PC-3 (cell line): ENCODE data around the gene TAS2R14. TPM values are rescaled to one million over a fixed set of nuclear protein-coding genes. Genes with fewer than 3 reads are reported as not detected.

Source experiments
- ATAC-seq: fragments of 200-7000 bp; cut with Tn5 transposase; 2 replicates; pipeline ENCODE4 v1.9.1; 2020; ENCODE audit warnings: mild to moderate bottlenecking, moderate library complexity
- BruUV-seq: library from RNA; stranded (reverse); fragments of 400-500 nt; replicated peaks from 2 replicates; lab custom pipeline; 2021; lab: Mats Ljungman, UMichigan
- CTCF ChIA-PET: fragments of 300-600 bp; sonication (Branson Sonifier 250); formaldehyde crosslinking; loops from one replicate; lab custom pipeline; 2022; ENCODE audit warnings: antibody characterized with exemption; lab: Charles Lee
- POLR2A ChIA-PET: fragments of 300-600 bp; sonication (Branson Sonifier 250); formaldehyde crosslinking; loops from one replicate; lab custom pipeline; 2022; ENCODE audit warnings: antibody characterized with exemption; ENCODE audit not compliant: unreplicated experiment; lab: Charles Lee
- DNase-seq: peaks from one replicate; pipeline ENCODE4 v3.0.0-alpha.2; 2015
- H2AFZ ChIP-seq: fragments of 300-600 bp; sonication (generic); 2 replicates; pipeline ENCODE4 v1.6.0; 2016; ENCODE audit warnings: antibody characterized with exemption, low read length
- H3F3A ChIP-seq: fragments of 300-600 bp; sonication (generic); one replicate; pipeline ENCODE4 v1.6.0; 2017; ENCODE audit warnings: antibody characterized with exemption, low read length, control low read depth, mild to moderate bottlenecking; ENCODE audit not compliant: unreplicated experiment
- H3K27ac ChIP-seq: fragments of 300-600 bp; sonication (generic); 2 replicates; pipeline ENCODE4 v1.5.1; 2016; ENCODE audit warnings: mild to moderate bottlenecking, low read length
- H3K27me3 ChIP-seq: fragments of 300-600 bp; sonication (generic); 2 replicates; pipeline ENCODE4 v1.6.1; 2016; ENCODE audit warnings: low read length, mixed read lengths
- H3K36me3 ChIP-seq: fragments of 300-600 bp; sonication (generic); 2 replicates; pipeline ENCODE4 v1.6.1; 2016; ENCODE audit warnings: low read depth, mixed run types, low read length, mixed read lengths
- H3K4me1 ChIP-seq: fragments of 300-600 bp; sonication (generic); 2 replicates; pipeline ENCODE4 v1.5.1; 2016; ENCODE audit warnings: low read length; ENCODE audit not compliant: insufficient read depth
- H3K4me2 ChIP-seq: fragments of 300-600 bp; sonication (generic); 2 replicates; pipeline ENCODE4 v1.6.0; 2016; ENCODE audit warnings: low read length
- H3K4me3 ChIP-seq: fragments of 300-600 bp; sonication (generic); 2 replicates; pipeline ENCODE4 v1.5.1; 2016; ENCODE audit warnings: mild to moderate bottlenecking, low read length, mixed read lengths
- H3K79me2 ChIP-seq: fragments of 300-600 bp; sonication (generic); 2 replicates; pipeline ENCODE4 v1.6.1; 2017; ENCODE audit warnings: low read length, mixed read lengths
- H3K9ac ChIP-seq: fragments of 300-600 bp; sonication (generic); 2 replicates; pipeline ENCODE4 v1.6.0; 2016; ENCODE audit warnings: mild to moderate bottlenecking, low read length
- H3K9me2 ChIP-seq: fragments of 300-600 bp; sonication (generic); replicated peaks from 2 replicates; pipeline ENCODE4 v1.6.1; 2016; ENCODE audit warnings: mixed run types, low read length, mixed read lengths
- H3K9me3 ChIP-seq: fragments of 300-600 bp; sonication (generic); 2 replicates; pipeline ENCODE4 v1.6.1; 2016; ENCODE audit warnings: low read length, mixed read lengths
- H4K20me1 ChIP-seq: fragments of 300-600 bp; sonication (generic); 2 replicates; pipeline ENCODE4 v1.6.1; 2016; ENCODE audit warnings: low read length, mixed read lengths
- EZH2 ChIP-seq: fragments of 300-600 bp; sonication (generic); IDR thresholded peaks from one replicate; pipeline ENCODE4 v1.6.1; 2017; ENCODE audit warnings: antibody characterized with exemption, mild to moderate bottlenecking, low read length; ENCODE audit not compliant: unreplicated experiment
- EZH2phosphoT487 ChIP-seq: fragments of 300-600 bp; sonication (generic); IDR thresholded peaks from 2 replicates; pipeline ENCODE4 v1.6.1; 2018; ENCODE audit warnings: mild to moderate bottlenecking, antibody characterized with exemption, low read length, borderline replicate concordance
- intact Hi-C: fragments of 100-400 bp; cut with micrococcal nuclease; formaldehyde crosslinking; loops from 2 replicates; pipeline ENCODE4 v1.9.0; 2023
- total RNA-seq: library from RNA; depleted of rRNA; stranded (reverse); fragments of >200 nt; gene quantifications from 2 replicates; pipeline ENCODE4 v1.2.3, GENCODE V29; 2014
- TF ChIP-seq, protein P1 (sequence below): fragments of 300-600 bp; sonication (generic); conservative IDR thresholded peaks from 2 replicates; pipeline ENCODE4 v1.5.1; 2017; ENCODE audit warnings: antibody characterized with exemption, low read depth, mild to moderate bottlenecking, low read length

Gene TAS2R14
- total RNA-seq, 1 experiment from 2014 or later = 1.8 TPM

DNA sequence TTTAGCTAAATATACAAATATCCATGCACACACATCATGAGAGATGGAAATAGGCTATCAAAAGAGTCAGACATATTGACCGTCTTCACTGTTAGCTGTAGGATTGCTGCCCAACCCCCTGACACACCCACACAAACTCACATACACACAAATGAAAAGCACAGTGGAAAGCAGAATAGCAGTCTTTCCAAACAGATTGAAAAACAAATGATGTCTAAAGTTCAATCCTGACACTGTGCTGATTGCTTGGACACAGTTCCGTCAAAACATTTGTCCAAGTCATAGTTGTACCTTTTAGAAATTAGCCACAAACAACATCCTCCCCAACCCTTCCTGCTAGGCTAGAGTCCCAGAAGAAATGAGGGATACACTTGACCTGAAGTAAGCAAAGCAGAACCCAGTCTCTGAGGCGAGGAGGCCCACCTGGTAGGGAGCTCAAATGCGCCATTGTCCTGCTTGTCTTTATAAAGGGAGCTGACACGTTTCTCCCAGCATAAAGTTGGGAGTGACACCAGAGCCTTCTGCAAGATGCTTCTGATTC lies 10.2 kb downstream of the TAS2R14 start, which contains the start of gene PRH2:
TSS of gene PRH2 (plus strand) at position 491 of the 541 bp plus-strand sequence. CDS start at position 529, 38 bp downstream.
- Histone ChIP-seq H3K9me2 (no peaks in the 10 kb centered on the region), H4K20me1 (no peaks in the 10 kb centered on the region), H2AFZ (no peak within 1 kb of the TSS), H3F3A (no peaks in the 10 kb centered on the region), H3K9me3 (no peaks in the 10 kb centered on the region), H3K4me3 (no peak within 1 kb of the TSS), H3K36me3 (no peaks in the 10 kb centered on the region), H3K4me1 (no peaks in the 10 kb centered on the region), H3K4me2 (no peak within 1 kb of the TSS), H3K27me3 (no peaks in the 10 kb centered on the region), H3K79me2 (no peaks in the 10 kb centered on the region), H3K9ac (no peak within 1 kb of the TSS), H3K27ac (no peak within 1 kb of the TSS)
- ATAC-seq = no peak
- TF ChIP-seq, protein P1, sequence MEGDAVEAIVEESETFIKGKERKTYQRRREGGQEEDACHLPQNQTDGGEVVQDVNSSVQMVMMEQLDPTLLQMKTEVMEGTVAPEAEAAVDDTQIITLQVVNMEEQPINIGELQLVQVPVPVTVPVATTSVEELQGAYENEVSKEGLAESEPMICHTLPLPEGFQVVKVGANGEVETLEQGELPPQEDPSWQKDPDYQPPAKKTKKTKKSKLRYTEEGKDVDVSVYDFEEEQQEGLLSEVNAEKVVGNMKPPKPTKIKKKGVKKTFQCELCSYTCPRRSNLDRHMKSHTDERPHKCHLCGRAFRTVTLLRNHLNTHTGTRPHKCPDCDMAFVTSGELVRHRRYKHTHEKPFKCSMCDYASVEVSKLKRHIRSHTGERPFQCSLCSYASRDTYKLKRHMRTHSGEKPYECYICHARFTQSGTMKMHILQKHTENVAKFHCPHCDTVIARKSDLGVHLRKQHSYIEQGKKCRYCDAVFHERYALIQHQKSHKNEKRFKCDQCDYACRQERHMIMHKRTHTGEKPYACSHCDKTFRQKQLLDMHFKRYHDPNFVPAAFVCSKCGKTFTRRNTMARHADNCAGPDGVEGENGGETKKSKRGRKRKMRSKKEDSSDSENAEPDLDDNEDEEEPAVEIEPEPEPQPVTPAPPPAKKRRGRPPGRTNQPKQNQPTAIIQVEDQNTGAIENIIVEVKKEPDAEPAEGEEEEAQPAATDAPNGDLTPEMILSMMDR = no peak
- TF ChIP-seq EZH2 (no peak), EZH2phosphoT487 (no peak)
- DNase-seq = no peak
- BruUV-seq = no TSS peak
- intact Hi-C loops = no loop called here
- POLR2A ChIA-PET = no interaction called here
- CTCF ChIA-PET = no interaction called here

DNA sequence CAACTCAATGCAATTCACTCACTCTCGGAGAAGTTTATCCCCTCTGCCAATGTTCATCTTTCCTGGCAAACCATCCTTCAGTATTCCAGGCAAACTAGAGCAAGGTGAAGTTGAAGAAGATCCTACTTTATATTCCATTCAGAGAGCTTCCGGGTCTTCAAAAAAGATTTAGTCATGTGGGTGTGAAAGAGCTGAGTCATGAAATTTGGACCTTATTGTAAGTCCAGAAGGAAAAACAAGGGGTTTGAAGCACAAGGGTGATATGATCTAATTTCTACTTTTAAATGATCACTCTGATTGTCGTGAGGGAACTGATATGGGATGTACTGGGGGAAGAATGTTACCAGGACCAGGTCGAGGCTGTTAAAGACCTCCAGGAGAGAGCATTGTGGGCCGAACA lies 12.8 kb downstream of the TAS2R14 start:
- Histone ChIP-seq H3K9me2 (no peaks in the 10 kb centered on the region), H3K4me2 (no peak overlapping the region), H4K20me1 (no peaks in the 10 kb centered on the region), H3K79me2 (no peaks in the 10 kb centered on the region), H3K4me3 (no peak overlapping the region), H3K27ac (no peak overlapping the region), H3K4me1 (no peaks in the 10 kb centered on the region), H2AFZ (no peak overlapping the region), H3F3A (no peaks in the 10 kb centered on the region), H3K9ac (no peak overlapping the region), H3K36me3 (no peaks in the 10 kb centered on the region), H3K27me3 (no peaks in the 10 kb centered on the region), H3K9me3 (no peaks in the 10 kb centered on the region)
- DNase-seq (no peak), ATAC-seq (no peak)
- BruUV-seq = no TSS peak
- intact Hi-C loops = no loop called here
- POLR2A ChIA-PET = no interaction called here
- CTCF ChIA-PET = no interaction called here
- no peak for TF ChIP-seq EZH2
- TF ChIP-seq EZH2phosphoT487 = no peak
- TF ChIP-seq, protein P1 = no peak

DNA sequence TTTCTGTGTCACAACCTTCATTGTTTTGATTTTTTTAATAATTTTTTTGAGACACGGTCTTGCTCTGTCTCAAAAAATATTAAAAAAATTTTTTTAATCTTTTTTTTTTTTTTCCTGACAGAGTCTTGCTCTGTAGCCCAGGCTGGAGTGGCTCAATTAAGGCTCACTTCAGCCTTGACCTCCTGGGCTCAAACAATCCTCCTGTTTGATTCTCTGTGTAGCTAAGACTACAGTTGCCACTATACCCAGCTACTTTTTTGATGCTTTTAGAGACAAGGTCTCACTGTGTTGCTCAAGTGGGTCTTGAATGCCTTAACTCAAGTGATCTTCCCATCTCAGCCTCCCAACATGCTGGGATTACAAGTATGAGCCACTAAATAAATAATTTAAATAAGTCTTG lies 19.3 kb downstream of the TAS2R14 start:
- no TSS peak for BruUV-seq
- H3K9me2 ChIP-seq = no peaks in the 10 kb centered on the region
- H3K27me3 ChIP-seq = no peaks in the 10 kb centered on the region
- no peaks in the 10 kb centered on the region for H3K9me3 ChIP-seq
- no peaks in the 10 kb centered on the region for H3K36me3 ChIP-seq
- H3K4me3 ChIP-seq = no peak overlapping the region
- H3K27ac ChIP-seq = no peak overlapping the region
- intact Hi-C loops = no loop called here
- H3F3A ChIP-seq = no peaks in the 10 kb centered on the region
- H4K20me1 ChIP-seq = no peaks in the 10 kb centered on the region
- CTCF ChIA-PET = no interaction called here
- H2AFZ ChIP-seq = no peak overlapping the region
- TF ChIP-seq EZH2phosphoT487 (no peak), EZH2 (no peak)
- TF ChIP-seq, protein P1 = no peak
- DNase-seq (no peak), ATAC-seq (no peak)
- no peak overlapping the region for H3K9ac ChIP-seq
- H3K4me2 ChIP-seq = no peak overlapping the region
- no peaks in the 10 kb centered on the region for H3K4me1 ChIP-seq
- no peaks in the 10 kb centered on the region for H3K79me2 ChIP-seq
- POLR2A ChIA-PET = no interaction called here
